Lower lobe of right lung (tissue), 2 donors: Measurements from ENCODE around the gene ZNF362. TPM values are rescaled to one million over a fixed set of nuclear protein-coding genes. Genes with fewer than 3 reads are reported as not detected.
"Not testable (repeated sequence)": the region's sequence is repeated elsewhere in the genome, so short reads cannot be mapped to it uniquely, and the experiment has no call there.

Source experiments
- ATAC-seq, 2 donors: fragments of 200-7000 bp; cut with Tn5 transposase; one replicate each; pipeline ENCODE4 v1.9.1; 2020 to 2022; ENCODE audit warnings: mild to moderate bottlenecking in 2 of 2, moderate library complexity in 2 of 2
- DNase-seq: peaks from one replicate; pipeline ENCODE4 v3.0.0-alpha.2; 2020
- H3K27ac ChIP-seq: fragments of 200-600 bp; one replicate; pipeline ENCODE4 v1.8.0; 2022
- H3K27me3 ChIP-seq: fragments of 200-600 bp; one replicate; pipeline ENCODE4 v1.8.0; 2022; ENCODE audit warnings: low read depth
- H3K36me3 ChIP-seq: fragments of 200-600 bp; one replicate; pipeline ENCODE4 v1.8.0; 2022; ENCODE audit warnings: mild to moderate bottlenecking
- H3K4me1 ChIP-seq: fragments of 200-600 bp; one replicate; pipeline ENCODE4 v1.8.0; 2022
- H3K4me3 ChIP-seq: fragments of 200-600 bp; one replicate; pipeline ENCODE4 v1.8.0; 2022; ENCODE audit warnings: mild to moderate bottlenecking
- H3K9me3 ChIP-seq: fragments of 200-600 bp; one replicate; pipeline ENCODE4 v1.8.0; 2022
- CTCF ChIP-seq: fragments of 200-600 bp; IDR thresholded peaks from one replicate; pipeline ENCODE4 v1.8.0; 2022; ENCODE audit warnings: antibody characterized with exemption, mild to moderate bottlenecking
- intact Hi-C: fragments of 100-400 bp; cut with DNase I; formaldehyde crosslinking; loops from one replicate; pipeline ENCODE4 v1.11.0; 2022
- total RNA-seq: library from RNA; stranded (reverse); fragmentation: NEBNext Ultra II Directional; extraction: Animal tissue kit (Norgen Biotek cat#: 25700); gene quantifications from one replicate; pipeline ENCODE4 v1.2.1, GENCODE V29; 2021
- donor health status: DM: no; HTN: yes; CAD: no; lungs with severe emphysema.

ZNF362 gene
- total RNA-seq, 1 donor from 2014 or later, result 30.7 TPM

DNA sequence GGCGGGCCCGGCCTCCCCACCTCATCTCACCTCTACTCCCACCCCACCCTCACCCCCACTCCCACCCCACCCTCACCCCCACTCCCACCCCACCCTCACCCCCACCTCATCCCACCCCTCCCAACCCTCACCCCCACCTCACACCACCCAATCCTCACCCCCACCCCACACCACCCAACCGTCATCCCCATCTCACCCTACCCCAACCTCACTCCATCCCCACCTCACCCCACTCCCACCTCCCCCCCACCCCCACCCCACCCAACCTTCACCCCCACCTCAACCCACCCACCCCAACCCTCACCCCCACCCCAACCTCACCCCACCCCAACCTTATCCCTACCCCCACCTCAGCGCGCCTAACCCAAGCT, 51.2 kb downstream of the ZNF362 start:
- Histone ChIP-seq H3K4me1 (peaks cover 13% of the 10 kb centered on the region), H3K4me3 (no peak overlapping the region), H3K9me3 (no peaks in the 10 kb centered on the region), H3K27me3 (peaks cover 14% of the 10 kb centered on the region), H3K36me3 (no peaks in the 10 kb centered on the region), H3K27ac (no peak overlapping the region)
- ATAC-seq (no peak), DNase-seq (no peak)
- no peak for TF ChIP-seq CTCF
- intact Hi-C loops, result no loop called here

GRCh38 chr1:33309351-33309750, 53.1 kb downstream of the ZNF362 start:
- not testable (repeated sequence) for H3K9me3 ChIP-seq

GRCh38 chr1:33310702-33311101, 54.4 kb downstream of the ZNF362 start:
- no peak for DNase-seq
- peaks cover 14% of the 10 kb centered on the region for H3K27me3 ChIP-seq
- H3K4me1 ChIP-seq, result peaks cover 13% of the 10 kb centered on the region
- no peak overlapping the region for H3K27ac ChIP-seq
- intact Hi-C loops, result no loop called here
- H3K4me3 ChIP-seq, result no peak overlapping the region
- no peaks in the 10 kb centered on the region for H3K36me3 ChIP-seq
- H3K9me3 ChIP-seq, result no peaks in the 10 kb centered on the region
- no peak for TF ChIP-seq CTCF
- ATAC-seq, result no peak

More at GRCh38 chr1:33309351-33309750, 53.1 kb downstream of the ZNF362 start:
- H3K36me3 ChIP-seq, ATAC-seq, intact Hi-C loops, H3K27ac ChIP-seq, DNase-seq, H3K4me3 ChIP-seq: not testable (repeated sequence)
- Histone ChIP-seq H3K4me1 (peaks cover 13% of the 10 kb centered on the region), H3K27me3 (peaks cover 14% of the 10 kb centered on the region)

DNA sequence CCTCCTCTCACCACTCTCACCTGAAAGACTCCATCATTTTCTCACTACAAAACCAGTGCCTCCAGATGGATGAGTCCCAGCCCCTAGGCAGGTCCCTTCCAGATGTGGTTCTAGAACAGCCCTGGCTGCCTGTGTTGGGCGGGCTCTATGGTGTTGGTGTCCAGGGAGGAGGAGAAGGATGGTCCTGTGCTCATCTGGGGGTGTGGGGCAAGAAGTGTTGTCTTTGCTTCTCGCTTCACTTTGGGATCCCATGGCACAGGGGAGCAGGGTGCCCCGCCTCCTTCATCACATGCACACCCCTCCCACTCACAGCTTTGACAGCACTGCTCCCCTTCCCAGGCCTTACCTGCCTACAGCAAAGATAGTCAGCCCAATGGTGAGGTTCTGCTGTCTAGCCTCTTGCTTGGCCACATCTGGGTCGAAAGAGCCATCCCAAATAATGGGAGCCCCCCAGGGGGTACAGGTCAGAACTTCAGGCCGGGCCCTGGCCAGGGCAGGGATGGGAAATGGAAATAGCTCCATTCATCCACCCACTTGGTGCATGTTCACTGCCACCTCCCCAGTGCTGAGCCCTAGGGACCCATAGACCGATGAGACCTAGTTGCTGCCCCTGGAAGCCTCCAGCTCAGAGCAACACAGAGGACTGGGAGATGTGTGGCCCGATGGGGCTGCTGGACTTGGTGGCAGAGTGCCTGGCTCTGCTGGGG, 55.6 kb downstream of the ZNF362 start:
- no peak for TF ChIP-seq CTCF
- intact Hi-C loops, result no loop called here
- Histone ChIP-seq H3K36me3 (no peaks in the 10 kb centered on the region), H3K4me1 (peaks cover 4% of the 10 kb centered on the region), H3K27me3 (peaks cover 4% of the 10 kb centered on the region), H3K27ac (no peak overlapping the region), H3K4me3 (no peak overlapping the region), H3K9me3 (no peaks in the 10 kb centered on the region)
- ATAC-seq (peak in 1 of 2 donors; percentile 4), DNase-seq (no peak)

GRCh38 chr1:33312413-33312749, 56.1 kb downstream of the ZNF362 start:
- H3K4me3 ChIP-seq, result no peak overlapping the region
- TF ChIP-seq CTCF, result no peak
- peak; percentile 40 to 56 for ATAC-seq
- no peaks in the 10 kb centered on the region for H3K27me3 ChIP-seq
- no peak overlapping the region for H3K27ac ChIP-seq
- no peaks in the 10 kb centered on the region for H3K9me3 ChIP-seq
- intact Hi-C loops, result no loop called here
- no peaks in the 10 kb centered on the region for H3K36me3 ChIP-seq
- peak; percentile 23 for DNase-seq
- H3K4me1 ChIP-seq, result no peaks in the 10 kb centered on the region

GRCh38 chr1:33314416-33314815, 58.1 kb downstream of the ZNF362 start:
- no peaks in the 10 kb centered on the region for H3K9me3 ChIP-seq
- intact Hi-C loops, result no loop called here
- H3K4me3 ChIP-seq, result no peak overlapping the region
- ATAC-seq (no peak), DNase-seq (no peak)
- no peaks in the 10 kb centered on the region for H3K27me3 ChIP-seq
- no peaks in the 10 kb centered on the region for H3K36me3 ChIP-seq
- no peak for TF ChIP-seq CTCF
- H3K27ac ChIP-seq, result no peak overlapping the region
- no peaks in the 10 kb centered on the region for H3K4me1 ChIP-seq
